SHP77 (cell line): Measurements from ENCODE around the gene STAB1.

ENCODE experiments used
- DNase-seq, 2 experiments: peaks; one replicate each; lab custom pipeline; 2025; lab: John Stamatoyannopoulos, UW

Gene STAB1, protein sequence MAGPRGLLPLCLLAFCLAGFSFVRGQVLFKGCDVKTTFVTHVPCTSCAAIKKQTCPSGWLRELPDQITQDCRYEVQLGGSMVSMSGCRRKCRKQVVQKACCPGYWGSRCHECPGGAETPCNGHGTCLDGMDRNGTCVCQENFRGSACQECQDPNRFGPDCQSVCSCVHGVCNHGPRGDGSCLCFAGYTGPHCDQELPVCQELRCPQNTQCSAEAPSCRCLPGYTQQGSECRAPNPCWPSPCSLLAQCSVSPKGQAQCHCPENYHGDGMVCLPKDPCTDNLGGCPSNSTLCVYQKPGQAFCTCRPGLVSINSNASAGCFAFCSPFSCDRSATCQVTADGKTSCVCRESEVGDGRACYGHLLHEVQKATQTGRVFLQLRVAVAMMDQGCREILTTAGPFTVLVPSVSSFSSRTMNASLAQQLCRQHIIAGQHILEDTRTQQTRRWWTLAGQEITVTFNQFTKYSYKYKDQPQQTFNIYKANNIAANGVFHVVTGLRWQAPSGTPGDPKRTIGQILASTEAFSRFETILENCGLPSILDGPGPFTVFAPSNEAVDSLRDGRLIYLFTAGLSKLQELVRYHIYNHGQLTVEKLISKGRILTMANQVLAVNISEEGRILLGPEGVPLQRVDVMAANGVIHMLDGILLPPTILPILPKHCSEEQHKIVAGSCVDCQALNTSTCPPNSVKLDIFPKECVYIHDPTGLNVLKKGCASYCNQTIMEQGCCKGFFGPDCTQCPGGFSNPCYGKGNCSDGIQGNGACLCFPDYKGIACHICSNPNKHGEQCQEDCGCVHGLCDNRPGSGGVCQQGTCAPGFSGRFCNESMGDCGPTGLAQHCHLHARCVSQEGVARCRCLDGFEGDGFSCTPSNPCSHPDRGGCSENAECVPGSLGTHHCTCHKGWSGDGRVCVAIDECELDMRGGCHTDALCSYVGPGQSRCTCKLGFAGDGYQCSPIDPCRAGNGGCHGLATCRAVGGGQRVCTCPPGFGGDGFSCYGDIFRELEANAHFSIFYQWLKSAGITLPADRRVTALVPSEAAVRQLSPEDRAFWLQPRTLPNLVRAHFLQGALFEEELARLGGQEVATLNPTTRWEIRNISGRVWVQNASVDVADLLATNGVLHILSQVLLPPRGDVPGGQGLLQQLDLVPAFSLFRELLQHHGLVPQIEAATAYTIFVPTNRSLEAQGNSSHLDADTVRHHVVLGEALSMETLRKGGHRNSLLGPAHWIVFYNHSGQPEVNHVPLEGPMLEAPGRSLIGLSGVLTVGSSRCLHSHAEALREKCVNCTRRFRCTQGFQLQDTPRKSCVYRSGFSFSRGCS (N-terminal part only)

DNA sequence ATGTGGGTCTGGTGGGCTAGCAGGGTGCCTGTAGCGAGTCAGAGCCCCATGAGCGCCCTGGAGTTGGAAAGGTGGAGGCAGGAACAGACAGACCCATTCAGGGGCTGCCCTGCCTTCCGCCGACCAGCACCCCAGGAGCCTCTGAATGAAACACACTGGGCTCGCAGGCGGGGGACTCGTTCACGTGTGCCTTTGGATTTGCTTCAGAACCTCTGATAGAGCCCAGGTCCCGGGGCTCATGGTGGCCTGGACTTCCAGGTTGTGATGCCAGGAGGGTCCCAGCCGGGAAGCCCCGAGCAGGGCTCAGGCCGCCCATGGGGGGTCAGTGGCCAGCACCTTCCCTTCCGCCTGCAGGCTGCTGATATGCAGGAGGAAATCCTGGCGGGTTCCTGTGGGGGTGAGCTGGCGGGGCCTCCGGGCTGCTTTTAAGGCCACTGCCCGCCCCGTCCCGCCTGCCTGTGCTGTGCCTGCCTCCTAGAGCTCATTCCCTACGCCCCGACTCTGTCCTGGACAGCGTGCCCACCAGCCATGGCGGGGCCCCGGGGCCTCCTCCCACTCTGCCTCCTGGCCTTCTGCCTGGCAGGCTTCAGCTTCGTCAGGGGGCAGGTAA lies at the start of gene STAB1:
Gene STAB1, plus strand, starts transcription at position 453 of the 610 bp plus-strand sequence. Its CDS starts 76 bp downstream, at position 529.
- no peak for DNase-seq

DNA sequence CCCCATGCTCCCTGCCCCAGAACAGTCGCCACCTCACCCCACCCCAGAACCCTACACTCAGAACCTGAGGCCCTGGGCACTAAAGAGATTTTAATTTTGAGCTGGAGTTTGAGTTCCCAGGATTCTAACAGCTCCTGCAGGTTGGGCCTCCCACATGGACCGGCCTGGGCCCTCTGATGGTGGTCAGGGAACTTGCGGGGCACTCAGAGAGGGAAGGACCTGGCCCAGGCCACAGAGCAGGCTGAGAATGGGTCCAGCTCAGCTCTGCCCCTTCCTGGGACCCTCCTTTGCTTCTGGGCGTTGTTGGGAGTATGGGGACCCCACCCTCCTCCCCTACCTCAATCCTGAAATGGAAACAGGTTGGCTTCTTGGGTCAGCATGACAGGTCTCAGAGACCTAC lies 49.1 kb upstream of the STAB1 start:
- DNase-seq, result no peak

DNA sequence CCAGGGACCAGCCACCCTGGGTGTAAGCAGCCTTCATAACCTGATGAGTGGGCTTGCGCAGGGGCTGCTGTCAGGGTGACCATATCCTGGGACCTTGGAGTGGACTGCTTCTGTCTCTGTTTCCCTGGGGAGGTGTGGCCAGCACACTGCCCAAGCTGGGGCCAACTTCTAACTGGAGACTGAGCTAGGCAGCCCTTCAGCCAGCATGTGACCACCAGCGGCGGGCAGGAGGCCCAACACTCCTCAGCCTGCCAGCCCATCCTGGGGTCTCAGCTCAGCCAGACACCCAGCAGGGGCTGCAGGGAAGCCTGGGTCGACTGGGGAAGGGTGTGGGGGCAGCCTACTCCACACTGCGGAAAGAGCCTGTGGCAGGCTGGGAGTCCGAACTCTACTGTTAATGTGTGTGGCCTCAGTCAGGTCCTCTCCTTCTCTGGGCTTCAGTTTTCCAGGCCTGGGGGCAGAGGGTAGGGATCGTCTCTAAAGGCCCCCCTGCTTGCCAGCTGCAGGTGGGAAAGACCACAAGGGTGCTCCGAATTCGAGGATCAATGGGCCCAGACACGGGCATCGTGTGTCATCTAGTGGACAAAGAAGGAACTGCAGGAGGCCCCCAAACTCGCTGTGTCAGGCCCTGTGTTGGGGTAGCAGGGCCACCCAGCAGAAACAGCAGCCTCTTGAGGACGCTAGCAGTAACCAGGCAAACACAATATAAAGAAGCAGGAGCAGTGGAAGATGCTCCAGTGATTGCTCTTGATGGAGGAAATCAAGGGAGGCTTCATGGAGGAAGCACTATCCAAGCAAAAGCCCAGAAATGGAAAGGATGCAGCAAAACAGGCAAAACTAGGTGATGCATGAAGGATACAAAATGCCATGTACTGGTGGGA lies 48.3 kb upstream of the STAB1 start:
- peak; percentile 29 to 54 for DNase-seq

DNA sequence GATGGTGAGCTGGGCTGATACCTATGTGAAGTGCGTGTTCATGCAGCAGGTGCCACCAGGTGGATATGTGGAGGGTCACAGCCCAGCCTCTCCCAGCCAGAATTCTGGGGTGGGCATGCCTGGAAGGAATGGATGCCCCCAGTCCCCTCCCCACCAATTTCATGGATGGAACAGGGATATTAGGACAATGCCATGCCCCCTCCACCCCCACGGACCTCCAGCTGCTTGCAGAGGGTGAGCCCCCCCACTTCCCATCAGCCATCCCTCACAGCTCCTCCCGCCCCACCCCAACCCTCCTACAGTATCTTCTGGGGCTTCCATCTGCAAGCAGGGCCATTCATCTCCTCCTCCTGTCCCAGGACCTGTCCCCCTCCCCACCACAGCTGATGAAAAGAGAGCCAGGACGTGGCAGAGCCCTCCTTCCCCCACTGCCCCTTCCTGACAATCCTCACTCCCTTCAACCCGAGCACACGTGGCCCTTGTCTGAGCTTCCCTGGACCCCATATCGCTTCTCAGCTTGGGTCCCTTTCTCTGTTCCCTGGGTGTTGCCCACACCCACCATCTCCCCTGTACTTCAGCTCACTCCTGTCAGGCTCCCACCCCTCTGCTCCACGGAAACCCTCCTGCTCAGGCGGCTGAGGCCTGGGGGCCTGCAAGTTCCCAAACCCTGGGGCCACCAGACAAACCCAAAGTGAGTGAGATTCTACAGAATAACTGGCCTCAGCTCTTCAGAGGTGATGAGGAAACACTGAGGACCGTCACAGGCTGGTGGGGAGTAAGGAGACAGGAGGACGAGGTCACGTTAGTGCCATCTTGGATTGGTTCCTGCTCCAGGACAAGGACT lies 47.4 kb upstream of the STAB1 start:
- DNase-seq, result no peak

DNA sequence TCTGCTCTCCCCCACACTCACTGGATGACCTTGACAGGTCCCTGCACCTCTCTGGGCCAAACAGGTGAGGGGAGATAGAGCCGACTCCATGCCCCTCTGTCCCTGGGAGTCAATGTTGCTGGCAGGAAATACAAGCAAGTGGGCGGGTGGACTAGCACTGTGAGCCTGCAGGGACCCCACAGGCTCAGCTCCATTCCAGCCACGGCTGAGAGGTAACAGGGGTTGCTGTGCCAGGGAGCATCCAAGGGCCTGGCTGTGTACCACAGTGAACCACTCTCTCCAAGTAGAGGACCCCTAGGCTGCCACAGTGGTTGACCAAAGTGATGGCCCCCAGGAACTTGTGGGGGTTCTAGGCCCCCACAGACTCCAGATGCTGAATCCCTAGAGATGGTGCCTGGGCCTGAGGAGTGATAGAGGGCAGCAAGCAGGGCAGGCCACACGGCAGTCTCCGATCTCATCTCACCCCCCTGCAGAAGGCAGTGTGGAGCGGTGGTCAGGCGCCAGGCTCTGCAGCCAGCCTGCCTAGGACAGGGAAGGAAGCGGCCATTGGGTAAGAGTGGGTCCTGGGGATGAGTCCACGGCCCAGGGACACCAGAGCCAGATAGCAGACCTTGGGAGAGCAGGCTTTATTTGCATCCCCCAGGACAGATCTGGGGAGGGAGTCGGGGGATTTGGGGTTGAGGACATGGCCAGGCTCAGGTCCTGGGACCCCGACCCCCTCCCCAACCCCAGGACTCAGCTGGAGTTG lies 44.5 kb upstream of the STAB1 start:
- no peak for DNase-seq

DNA sequence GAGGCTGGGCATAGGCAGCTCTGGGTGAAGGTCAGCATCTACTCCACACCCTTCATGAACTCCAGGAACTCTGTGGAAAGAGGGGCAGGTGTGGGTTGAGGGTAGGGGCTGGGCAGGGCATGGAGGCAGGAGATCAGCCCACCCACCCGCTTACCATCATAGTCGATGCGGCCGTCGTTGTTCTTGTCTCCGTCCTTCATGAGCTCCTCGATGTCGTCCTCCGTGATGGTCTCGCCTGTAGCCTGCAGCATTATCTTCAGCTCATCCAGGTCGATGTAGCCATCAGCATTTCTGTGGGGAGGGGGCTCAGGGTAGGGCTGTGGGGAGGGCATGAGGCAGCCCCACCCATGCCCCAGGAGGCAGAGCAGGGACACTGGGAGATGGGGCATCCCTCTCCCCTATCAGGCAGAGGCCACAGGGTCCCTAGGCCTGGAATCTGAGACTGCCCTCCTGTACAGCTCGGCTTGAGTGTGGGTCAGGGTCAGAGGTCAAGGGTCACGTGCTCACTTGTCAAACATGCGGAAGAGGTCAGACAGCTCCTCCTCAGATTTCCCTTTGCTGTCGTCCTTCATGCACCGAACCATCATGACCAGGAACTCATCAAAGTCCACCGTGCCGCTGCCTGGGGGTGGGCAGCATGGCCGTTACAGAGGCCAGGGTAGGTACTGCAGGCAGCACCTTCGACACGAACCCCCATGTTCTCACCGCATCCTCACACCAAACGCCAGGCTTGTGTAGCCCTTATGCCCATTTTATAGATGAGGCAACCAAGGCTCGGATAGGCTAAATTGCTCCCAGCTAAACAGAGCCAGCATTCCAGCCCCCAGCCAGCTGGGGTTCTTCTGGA lies 43.7 kb upstream of the STAB1 start:
- no peak for DNase-seq

DNA sequence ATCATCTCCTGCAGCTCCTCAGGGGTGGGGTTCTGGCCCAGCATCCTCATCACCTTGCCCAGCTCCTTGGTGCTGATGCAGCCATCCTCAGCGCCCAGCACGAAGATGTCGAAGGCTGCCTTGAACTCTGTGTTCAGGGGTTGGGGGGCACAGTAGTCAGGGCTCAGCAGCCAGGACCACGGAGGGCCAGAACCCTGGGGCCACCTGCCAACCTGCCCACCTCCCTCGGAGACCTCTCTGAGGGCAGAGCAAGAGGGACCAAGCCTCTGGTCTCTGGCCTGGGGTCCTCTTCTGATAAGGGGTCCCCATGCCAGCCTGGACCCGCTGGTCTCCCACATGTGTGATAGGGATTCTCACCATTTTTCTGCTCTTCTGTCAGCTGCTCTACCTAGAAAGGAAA lies 43.0 kb upstream of the STAB1 start:
- DNase-seq, result no peak

DNA sequence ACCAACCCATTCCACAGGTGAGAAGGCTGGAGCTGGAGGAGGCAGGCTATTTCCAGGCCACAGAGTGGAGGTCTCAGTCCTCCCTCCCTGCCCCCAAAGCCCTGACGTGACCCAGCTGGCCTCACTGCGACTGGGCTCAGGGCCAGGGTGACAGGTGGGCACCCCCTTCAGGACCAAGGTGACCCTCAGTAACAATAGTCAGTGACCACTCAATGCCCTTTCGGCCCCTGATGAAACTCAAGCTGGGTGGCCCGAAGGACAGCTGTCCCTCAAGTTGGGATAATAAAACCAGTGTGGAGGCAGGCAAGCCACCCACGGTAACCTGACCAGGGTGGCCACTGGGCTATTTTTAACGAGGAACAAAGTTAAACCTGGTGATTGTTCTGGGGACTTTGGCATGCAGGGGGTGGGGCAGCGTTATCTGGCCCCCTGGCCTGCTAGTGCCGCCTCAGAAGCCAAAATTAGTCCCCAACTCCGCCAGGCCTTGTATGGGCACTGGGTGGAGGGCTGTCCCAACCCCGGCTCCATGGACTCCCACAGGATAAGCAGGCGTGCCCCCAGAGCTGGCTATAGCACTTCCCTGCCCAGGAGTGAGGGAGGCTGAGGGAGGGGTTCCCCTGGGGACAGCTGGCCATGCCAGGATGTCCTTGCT lies 42.4 kb upstream of the STAB1 start:
- DNase-seq, result peak in 1 of 2 experiments; percentile 8

DNA sequence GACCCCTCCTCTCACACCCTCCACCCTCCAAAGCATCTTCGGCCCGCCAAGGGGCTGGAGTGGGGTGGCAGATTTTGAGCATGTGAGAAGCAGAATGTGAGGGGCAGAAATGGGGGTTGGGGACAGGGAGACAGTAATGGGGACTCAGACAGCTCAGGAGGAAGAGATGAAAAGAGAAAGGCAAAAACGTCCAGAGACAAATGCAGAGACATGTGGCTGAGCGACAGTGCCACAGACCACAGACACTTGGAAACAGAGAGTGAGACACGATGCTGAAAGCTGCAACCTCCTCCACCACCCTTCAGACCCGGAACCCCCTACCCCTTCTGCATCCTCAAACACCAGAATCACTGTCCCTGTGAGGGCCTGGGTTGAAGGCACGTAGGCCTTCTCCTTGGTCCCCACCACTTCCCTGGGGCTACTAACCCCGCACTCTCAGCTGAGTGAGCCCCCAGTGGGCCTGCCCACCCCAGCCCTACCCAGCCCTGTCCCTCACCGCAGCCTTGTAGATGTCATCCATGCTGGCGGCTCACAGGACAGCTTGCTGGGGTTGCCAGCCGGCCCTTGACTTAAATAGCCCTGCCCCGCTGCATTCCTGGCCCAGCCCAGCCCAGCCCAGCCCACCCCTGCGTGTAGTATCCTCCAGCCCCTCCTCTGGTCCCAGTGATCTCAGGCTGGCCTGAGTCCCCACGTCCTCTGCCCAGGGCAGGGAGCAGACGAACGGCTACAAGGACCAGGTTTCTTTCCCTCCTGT lies 41.5 kb upstream of the STAB1 start, which contains the start of gene TNNC1:
Gene TNNC1, minus strand, starts transcription at position 546 of the 754 bp plus-strand sequence. Its CDS starts 26 bp downstream, at position 520.
- DNase-seq, result no peak

DNA sequence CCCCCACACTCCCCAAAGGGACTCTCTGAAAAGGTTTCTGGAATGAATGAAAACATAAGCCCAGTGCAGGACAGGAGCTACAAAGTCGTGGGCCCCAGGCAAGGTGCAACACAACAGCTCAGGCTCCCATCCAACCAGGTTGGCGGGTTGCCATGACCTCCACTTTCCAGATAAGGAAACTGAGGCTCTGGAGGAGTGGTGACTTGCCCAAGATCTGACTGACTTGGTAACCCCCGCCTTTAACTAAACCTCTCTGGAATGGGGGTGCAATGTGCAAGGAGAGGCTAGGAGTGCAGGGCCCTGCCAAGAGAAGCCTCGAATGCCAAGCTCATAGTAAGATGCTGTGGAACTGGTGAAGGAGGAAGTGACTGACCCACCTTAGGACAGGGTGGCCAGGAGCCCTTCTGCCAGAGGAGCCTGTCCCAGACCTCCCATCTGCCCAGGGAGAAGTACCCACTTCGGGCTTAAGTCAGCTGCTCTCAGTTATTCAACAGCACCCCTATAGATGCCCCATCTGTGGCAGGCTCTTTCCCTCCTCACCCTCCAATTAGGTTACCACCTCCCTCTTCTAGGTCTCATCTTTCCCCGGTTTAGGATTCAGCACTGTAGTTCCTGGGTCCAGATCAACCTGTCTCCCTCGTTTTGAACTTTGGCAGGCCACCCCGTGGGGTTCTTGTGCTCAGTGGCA lies 40.7 kb upstream of the STAB1 start:
- DNase-seq, result no peak

DNA sequence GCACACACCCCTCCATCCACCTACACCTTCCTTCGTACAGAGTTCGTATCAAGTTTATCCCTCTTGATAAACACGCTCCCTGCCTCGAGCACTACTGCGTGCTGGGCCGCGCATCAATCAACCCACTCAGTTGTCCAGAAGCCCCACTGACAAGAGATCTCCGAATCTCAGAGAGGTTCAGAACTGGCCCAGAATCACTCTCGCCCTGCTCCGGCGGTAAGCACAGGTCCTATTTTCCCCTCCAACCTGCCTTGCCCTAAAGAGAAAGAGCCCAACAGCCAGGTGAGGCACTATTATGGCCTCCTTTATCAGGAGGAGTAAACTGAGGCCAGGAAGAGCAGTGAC lies 40.2 kb upstream of the STAB1 start:
- DNase-seq, result no peak

DNA sequence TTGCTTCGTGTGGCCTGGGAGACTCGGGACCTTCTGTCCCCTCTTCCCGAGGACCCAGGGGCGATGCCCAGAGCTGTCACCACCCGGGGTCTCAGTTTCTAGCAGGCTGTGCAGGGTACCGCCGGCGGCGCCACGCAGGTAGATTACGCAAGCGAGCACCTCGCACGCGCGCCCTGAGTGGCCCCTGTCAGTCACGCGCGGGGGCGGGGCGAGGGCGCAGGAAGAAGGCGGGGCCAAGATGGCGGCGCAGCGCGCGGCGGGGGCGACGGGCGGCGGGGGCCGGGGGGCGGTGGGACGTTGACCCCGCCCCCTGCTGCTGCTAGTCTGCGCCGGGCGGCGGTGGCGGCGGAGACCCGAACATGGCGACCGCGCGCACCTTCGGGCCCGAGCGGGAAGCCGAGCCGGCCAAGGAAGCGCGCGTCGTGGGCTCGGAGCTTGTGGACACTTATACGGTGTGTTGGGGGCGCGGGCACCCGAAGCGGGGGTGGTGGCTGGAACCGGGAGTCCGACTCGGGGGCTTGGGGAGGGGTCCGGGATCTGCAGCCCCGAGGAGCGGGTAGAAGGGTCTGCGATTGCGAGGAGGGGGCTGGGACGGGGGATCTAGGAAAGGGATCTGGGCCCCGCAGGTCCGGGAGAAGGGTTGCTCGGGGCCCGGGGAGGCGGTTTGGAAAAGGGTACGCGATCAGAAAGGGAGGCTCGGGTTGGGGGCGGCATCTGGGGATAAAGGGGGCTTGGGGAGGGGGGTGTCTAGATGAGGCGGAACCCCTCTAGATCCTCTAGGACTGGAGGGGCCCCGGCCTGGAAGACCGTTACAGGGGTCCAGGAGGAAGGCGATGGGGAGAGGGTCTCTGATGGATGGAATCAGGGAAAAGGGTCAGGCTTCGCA lies 39.6 kb upstream of the STAB1 start, which contains the start of gene NISCH:
Gene NISCH, plus strand, starts transcription at position 322 of the 886 bp plus-strand sequence. Its CDS starts 38 bp downstream, at position 360.
- peak; percentile 64 to 65 for DNase-seq

DNA sequence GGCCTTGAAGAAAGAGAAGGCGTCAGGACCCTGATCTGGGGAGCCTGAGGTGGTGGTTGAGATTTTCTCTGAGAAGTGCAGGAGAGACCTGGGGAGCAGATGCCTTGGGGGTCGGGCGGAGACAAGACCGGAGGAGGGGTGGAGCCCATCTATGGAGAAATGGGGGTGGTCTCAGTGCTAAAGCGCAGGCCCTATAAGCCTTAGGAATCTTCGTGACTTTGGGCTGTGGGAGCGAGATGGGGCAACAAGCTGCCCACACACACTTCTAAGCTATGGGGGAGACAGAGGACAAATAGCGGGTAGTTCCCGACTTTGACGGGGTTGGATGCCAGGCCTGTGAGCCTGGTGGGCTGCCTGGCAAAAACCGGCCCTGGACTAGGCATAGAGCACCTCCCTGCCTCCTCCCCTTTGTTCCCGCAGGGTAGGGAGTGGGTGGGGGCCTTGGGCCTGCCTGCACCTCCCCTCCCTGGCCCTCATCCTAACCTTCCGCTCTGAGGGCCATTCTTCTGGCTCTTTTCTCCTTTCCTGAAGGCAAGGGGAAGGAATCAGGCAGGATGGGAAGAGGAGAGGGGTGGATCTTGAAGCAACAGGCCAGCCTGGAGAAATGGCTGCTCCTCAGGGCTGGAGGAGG lies 38.9 kb upstream of the STAB1 start:
- DNase-seq, result no peak

DNA sequence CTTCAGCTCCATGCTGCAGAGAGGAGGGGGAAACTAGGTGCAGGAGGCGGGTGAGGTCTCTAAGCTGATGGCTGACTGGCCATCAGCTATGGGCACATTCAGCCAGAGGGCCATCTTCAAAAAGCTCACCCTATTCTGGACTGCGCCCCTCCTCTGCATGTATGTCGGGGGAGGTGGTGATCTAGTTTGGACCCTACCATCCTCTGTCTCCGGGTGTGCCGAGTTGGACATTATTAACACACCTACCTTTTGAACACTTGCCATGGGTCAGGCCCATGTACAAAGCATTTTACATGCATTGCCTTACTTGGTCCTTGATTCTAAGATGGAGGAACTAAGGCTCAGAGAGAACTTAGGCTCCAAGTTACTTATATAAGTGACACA lies 38.3 kb upstream of the STAB1 start:
- no peak for DNase-seq
